GM19328 (cell line): Measurements from ENCODE around the gene PAFAH1B2.

Source experiments
- ATAC-seq: cut with Tn5 transposase; IDR thresholded peaks from one replicate; pipeline ENCODE4 v1.9.1; 2021; ENCODE audit warnings: mild to moderate bottlenecking, moderate library complexity; ENCODE audit not compliant: unreplicated experiment

The PAFAH1B2 gene

DNA sequence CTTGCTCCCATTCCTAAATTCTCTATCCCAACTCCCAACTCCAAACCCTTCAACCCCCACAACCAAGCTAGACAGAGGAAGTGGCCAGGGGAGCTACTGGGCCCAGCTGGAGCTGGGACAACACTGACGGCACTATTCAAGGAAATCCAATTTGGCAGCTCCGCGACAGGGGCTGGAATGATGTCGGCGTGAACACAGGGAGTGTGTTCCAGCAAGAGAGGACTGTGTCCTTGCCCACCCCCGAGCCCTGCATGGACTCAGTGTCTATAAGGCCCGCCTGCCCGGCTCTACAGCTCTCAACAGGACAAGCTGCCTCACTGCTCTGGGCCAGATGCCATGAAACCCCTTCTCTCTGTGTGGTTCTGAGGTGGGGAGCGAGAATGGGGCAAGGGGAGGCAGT is 76.5 kb downstream of the PAFAH1B2 start:
- no peak for ATAC-seq

DNA sequence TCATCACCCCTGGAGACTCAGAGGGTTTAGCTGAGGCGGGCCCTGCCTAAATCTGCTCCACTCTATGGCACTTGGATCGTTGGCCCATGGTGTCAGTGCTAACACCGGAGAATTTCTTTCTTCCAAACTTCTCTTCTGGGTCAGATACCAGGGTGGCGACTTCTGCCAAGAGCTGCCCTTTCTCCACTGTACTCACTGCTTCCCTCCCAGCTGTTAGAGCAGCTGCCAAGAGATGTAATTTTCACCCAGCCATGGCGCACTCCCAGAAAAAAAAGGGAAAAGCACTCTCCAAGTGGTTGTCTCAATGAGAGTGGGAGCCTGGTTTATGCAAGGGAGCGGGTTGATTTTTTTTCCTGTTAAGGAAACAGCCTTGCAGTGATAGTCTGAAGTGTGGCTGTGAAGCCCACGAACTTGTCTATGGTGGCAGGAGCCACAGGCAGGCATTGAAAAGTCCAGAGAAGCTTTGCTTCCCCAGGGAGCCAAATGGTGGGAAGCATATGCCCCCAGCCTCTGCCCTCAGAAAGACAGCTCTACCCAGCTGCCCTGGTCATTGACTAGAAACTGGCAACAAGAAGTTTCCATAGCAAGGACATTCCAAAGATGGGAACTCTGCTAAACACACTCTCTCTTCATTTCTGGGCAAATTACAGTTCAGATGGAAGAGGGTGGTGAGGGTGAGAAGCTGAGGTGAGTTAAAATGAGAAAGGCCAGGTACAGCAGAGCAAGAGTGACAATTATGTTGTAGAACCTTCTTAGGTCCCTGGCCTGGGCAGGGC is 77.1 kb downstream of the PAFAH1B2 start:
- ATAC-seq, result no peak

DNA sequence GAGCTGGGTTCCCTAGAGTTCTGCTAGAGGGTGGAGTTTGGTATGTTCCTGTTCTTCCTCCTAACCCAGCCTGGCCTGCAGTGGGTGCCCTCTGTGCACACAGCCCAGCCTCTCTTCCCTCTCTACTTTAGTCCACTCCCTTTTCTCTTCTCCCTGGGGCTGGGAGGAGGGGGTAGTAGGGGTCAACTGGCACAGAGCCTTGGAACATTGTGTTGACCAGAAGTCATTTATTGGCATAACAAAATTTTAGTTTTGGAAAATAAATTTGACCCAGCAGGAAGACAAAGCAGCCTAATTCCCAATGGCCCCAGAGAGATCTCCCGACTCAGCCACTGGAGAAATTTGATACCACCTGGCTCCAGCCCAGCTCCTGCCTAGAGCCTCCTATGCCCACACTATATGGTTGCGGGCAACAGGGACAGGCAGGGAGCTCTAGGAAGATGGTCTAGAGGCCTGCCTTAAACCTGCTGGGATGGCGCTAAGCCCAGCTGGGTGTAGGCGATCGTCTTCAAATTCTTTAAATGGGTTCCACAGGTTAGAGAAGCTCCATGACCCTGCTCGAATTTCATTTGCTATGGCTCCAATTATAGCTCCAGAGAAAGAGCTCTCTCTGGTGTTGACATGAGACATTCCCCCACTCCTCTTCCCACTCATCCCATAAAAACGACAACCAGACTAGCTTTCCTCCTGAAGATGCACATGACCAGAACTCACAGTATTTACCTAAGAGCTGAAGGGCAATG is 77.9 kb downstream of the PAFAH1B2 start:
- no peak for ATAC-seq

DNA sequence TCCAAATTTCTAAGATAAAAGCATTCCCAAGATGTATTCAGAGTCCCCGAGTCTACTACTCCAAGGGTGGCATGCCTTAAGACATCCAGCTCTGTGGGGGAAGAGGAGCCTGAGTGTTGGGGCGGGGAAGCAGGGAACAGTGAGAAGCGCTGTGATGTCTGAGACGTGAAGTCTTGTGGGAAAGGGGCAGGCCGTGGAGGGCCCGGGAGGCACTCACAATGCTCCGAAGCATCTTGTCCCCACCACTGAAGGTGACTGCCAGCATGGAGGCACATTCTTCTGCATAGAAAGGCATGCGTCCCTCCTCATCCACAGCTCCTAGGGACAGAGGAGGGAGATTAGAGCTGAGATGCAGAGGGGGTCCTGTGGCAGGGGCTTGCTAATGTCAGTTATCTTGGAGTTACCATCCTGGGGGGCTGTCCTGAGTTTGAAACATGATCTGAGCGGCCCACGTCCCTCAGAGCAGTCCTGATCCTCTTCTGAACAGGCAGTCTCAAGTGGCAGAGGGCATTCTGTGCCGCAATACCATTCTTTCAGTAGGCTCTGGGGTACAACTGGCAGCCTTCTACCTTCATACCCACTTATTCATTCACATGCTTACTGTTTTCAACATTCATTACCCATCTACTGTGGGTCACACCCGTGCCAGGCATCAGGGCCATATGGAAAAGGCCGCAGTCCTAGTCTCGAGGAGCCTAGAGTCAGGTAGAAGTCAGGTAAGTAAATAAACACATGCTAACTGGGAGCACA is 79.1 kb downstream of the PAFAH1B2 start:
- no peak for ATAC-seq

DNA sequence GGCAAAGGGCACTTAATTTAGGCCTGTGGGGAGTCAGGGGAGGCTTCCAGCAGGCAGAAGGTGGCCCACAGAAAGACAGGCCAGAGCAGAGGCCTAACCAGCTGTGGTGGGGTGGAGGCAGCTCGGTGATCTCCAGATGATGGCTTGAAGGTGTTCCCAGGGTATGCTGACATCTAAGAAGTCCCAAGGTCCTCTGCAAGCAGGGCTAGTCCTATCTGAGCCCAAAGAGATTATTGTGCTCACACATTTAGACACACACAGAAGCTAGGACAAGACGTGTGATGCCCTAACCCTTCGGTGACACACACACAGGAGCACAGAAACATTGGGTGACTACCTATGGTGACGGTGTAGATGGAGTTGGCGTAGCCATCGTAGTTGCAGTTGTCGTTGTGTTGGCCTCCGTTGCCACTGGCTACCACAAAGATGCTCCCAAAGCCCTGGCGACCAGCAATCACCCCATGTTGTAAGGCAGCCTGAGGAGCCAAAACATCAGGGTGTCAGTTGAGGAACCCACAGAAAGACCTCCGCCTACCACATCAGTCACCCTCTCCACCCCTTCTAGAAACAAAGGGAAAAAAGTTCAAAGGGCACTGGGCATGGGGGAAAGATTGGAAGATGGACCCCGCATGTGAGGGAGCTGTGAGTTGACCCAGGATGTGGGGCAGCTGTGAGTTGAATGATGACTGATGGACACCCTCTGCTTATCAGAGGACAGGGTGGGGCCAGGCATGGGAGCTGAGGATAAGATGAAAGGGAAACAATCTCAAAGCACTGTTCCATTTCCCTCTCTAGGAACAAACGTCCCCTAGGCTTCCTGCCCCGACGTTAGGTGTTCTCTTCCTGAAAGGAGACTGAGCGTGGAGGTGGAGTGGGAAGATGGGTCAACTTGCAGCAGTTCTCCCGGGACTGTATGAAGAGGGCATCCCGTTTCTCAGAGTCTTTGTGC is 79.9 kb downstream of the PAFAH1B2 start:
- ATAC-seq, result no peak

DNA sequence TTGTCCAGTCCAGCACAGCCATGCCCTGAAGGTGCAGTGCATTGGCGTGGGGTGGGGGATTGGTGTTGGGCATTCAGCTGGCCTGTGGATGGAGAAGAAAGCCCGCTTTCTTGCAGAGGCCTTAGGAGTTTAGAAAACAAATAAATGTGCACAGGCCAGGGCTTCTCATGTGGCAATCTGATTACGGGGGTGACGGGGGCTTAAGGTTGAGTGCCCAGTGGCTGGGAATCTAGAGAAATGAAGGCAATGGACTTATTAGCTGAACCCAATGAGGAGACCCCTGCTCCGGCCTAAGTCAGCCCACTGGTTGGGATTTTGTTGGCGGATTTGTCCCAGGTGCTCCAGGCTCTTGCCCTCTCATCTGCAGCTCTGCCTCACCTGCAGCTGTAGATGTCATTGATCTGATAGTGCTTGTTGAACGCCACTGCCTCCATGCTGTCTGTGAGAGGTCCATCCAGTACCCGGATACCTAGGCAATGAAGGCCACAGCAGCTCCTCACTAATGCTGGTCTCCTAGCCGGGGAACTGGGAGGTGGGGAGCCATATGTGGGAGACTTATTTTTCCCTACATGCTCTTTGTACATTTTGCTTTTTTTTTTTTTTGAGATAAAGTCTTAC is 81.6 kb downstream of the PAFAH1B2 start:
- ATAC-seq, result no peak
